IgD-negative memory B cell (primary cell): ENCODE data around the gene TCP11L2. TPM values are rescaled to one million over a fixed set of nuclear protein-coding genes. Genes with fewer than 3 reads are reported as not detected.

ENCODE experiments used
- H3K27ac Mint-ChIP-seq, 3 donors: one replicate each; pipeline ENCODE4 v1.8.0; 2020 to 2022; ENCODE audit warnings: mild to moderate bottlenecking in 3 of 3, mixed read lengths in 3 of 3, moderate library complexity in 1 of 3
- H3K27me3 Mint-ChIP-seq: one replicate; pipeline ENCODE4 v1.8.0; 2021; ENCODE audit warnings: mixed read lengths
- H3K36me3 Mint-ChIP-seq: one replicate; pipeline ENCODE4 v1.8.0; 2020; ENCODE audit warnings: mild to moderate bottlenecking, mixed read lengths
- H3K4me1 Mint-ChIP-seq, 3 donors: one replicate each; pipeline ENCODE4 v1.8.0; 2020 to 2022; ENCODE audit warnings: mixed read lengths in 3 of 3, mild to moderate bottlenecking in 1 of 3
- H3K4me3 Mint-ChIP-seq, 4 donors: one replicate each; pipeline ENCODE4 v1.8.0; 2020 to 2022; ENCODE audit warnings: mild to moderate bottlenecking in 4 of 4, mixed read lengths in 4 of 4, moderate library complexity in 3 of 4
- H3K9me3 Mint-ChIP-seq, 3 donors: one replicate each; pipeline ENCODE4 v1.8.0; 2020 to 2021; ENCODE audit warnings: mixed read lengths in 3 of 3, mild to moderate bottlenecking in 1 of 3
- polyA plus RNA-seq: library from polyadenylated mRNA; unstranded; fragments of 300-500 nt; fragmentation: Illumina TruSeq; gene quantifications from one replicate; pipeline ENCODE4 v1.2.3, GENCODE V29; 2021

Gene TCP11L2
- polyA plus RNA-seq, 1 donor from 2014 or later, result 35.1 TPM

- Mint-ChIP-seq H3K27ac (no peak overlapping the region), H3K27me3 (no peaks in the 10 kb centered on the region), H3K4me1 (peaks cover 3 to 12% (median 5%) of the 10 kb centered on the region in 3 donors), H3K4me3 (no peak overlapping the region), H3K36me3 (peaks cover 12% of the 10 kb centered on the region), H3K9me3 (no peaks in the 10 kb centered on the region)
These were observed 30.0 kb downstream of the TCP11L2 start for GRCh38 chr12:106332536-106332935.

- Mint-ChIP-seq H3K9me3 (no peaks in the 10 kb centered on the region), H3K36me3 (peaks cover 12% of the 10 kb centered on the region), H3K4me1 (peaks cover 3 to 12% (median 5%) of the 10 kb centered on the region in 3 donors), H3K4me3 (no peak overlapping the region), H3K27me3 (no peaks in the 10 kb centered on the region), H3K27ac (no peak overlapping the region)
These were observed 30.5 kb downstream of the TCP11L2 start for GRCh38 chr12:106333010-106333409.

GRCh38 chr12:106333756-106334155, 31.2 kb downstream of the TCP11L2 start:
- Mint-ChIP-seq H3K36me3 (peaks cover 12% of the 10 kb centered on the region), H3K27ac (no peak overlapping the region), H3K4me1 (peaks cover 3 to 12% (median 5%) of the 10 kb centered on the region in 3 donors), H3K9me3 (no peaks in the 10 kb centered on the region), H3K4me3 (no peak overlapping the region), H3K27me3 (no peaks in the 10 kb centered on the region)

GRCh38 chr12:106341086-106341877, 38.7 kb downstream of the TCP11L2 start:
- Mint-ChIP-seq H3K4me3 (no peak overlapping the region), H3K27me3 (no peaks in the 10 kb centered on the region), H3K4me1 (peaks cover 0 to 8% (median 0%) of the 10 kb centered on the region in 3 donors), H3K36me3 (peaks cover 8% of the 10 kb centered on the region), H3K9me3 (no peaks in the 10 kb centered on the region), H3K27ac (peak overlapping the region in 1 of 3 donors; percentile 20)

GRCh38 chr12:106342397-106343213, 40.1 kb downstream of the TCP11L2 start:
- H3K27me3 Mint-ChIP-seq, result no peaks in the 10 kb centered on the region
- peak overlapping the region in 1 of 3 donors; percentile 87 for H3K27ac Mint-ChIP-seq
- no peak overlapping the region for H3K4me3 Mint-ChIP-seq
- peaks cover 7% of the 10 kb centered on the region for H3K36me3 Mint-ChIP-seq
- H3K9me3 Mint-ChIP-seq, result no peaks in the 10 kb centered on the region
- H3K4me1 Mint-ChIP-seq, result peaks cover 0 to 8% (median 0%) of the 10 kb centered on the region in 3 donors

GRCh38 chr12:106343214-106343528, 40.6 kb downstream of the TCP11L2 start:
- no peaks in the 10 kb centered on the region for H3K27me3 Mint-ChIP-seq
- peaks cover 7% of the 10 kb centered on the region for H3K36me3 Mint-ChIP-seq
- H3K9me3 Mint-ChIP-seq, result no peaks in the 10 kb centered on the region
- H3K4me3 Mint-ChIP-seq, result no peak overlapping the region
- peaks cover 0 to 8% (median 0%) of the 10 kb centered on the region in 3 donors for H3K4me1 Mint-ChIP-seq
- H3K27ac Mint-ChIP-seq, result no peak overlapping the region

GRCh38 chr12:106344131-106344530, 41.6 kb downstream of the TCP11L2 start:
- Mint-ChIP-seq H3K27ac (no peak overlapping the region), H3K9me3 (no peaks in the 10 kb centered on the region), H3K27me3 (no peaks in the 10 kb centered on the region), H3K36me3 (peaks cover 10% of the 10 kb centered on the region), H3K4me1 (peaks cover 0 to 8% (median 0%) of the 10 kb centered on the region in 3 donors), H3K4me3 (no peak overlapping the region)

- Mint-ChIP-seq H3K27ac (no peak overlapping the region), H3K27me3 (no peaks in the 10 kb centered on the region), H3K4me1 (peaks cover 0 to 5% (median 2%) of the 10 kb centered on the region in 3 donors), H3K4me3 (peak overlapping the region in 1 of 4 donors; percentile 51), H3K36me3 (peaks cover 12% of the 10 kb centered on the region), H3K9me3 (no peaks in the 10 kb centered on the region)
These were observed 43.2 kb downstream of the TCP11L2 start for GRCh38 chr12:106345746-106346145.

- Mint-ChIP-seq H3K4me3 (no peak overlapping the region), H3K36me3 (peaks cover 13% of the 10 kb centered on the region), H3K27me3 (no peaks in the 10 kb centered on the region), H3K9me3 (no peaks in the 10 kb centered on the region), H3K27ac (peak overlapping the region in 1 of 3 donors; percentile 87), H3K4me1 (peaks cover 0 to 5% (median 2%) of the 10 kb centered on the region in 3 donors)
These were observed 45.9 kb downstream of the TCP11L2 start for GRCh38 chr12:106348411-106348810.

- Mint-ChIP-seq H3K4me3 (no peak overlapping the region), H3K4me1 (peaks cover 7 to 10% (median 8%) of the 10 kb centered on the region in 3 donors), H3K9me3 (no peaks in the 10 kb centered on the region), H3K36me3 (peaks cover 8% of the 10 kb centered on the region), H3K27me3 (no peaks in the 10 kb centered on the region), H3K27ac (peak overlapping the region in 2 of 3 donors; percentile 50 to 63)
These were observed 50.6 kb downstream of the TCP11L2 start for GRCh38 chr12:106353175-106353574.

- Mint-ChIP-seq H3K4me3 (peak within 1 kb of the TSS; percentile 92 to 98 (median 98)), H3K9me3 (no peaks in the 10 kb centered on the region), H3K36me3 (peaks cover 3% of the 10 kb centered on the region), H3K27ac (peak within 1 kb of the TSS; percentile 90 to 99 (median 94)), H3K27me3 (no peaks in the 10 kb centered on the region), H3K4me1 (peaks cover 12 to 16% (median 12%) of the 10 kb centered on the region in 3 donors)
These were observed 55.2 kb downstream of the TCP11L2 start, which contains the start of gene POLR3B for GRCh38 chr12:106357549-106358395. Gene POLR3B (plus strand): TSS chr12:106357748. CDS start chr12:106357880, 132 bp downstream.

- Mint-ChIP-seq H3K9me3 (no peaks in the 10 kb centered on the region), H3K4me3 (peak overlapping the region; percentile 92 to 98 (median 98)), H3K27ac (peak overlapping the region; percentile 90 to 99 (median 94)), H3K36me3 (peaks cover 1% of the 10 kb centered on the region), H3K27me3 (no peaks in the 10 kb centered on the region), H3K4me1 (peaks cover 12 to 16% (median 12%) of the 10 kb centered on the region in 3 donors)
These were observed 56.1 kb downstream of the TCP11L2 start for GRCh38 chr12:106358396-106359241.

GRCh38 chr12:106359646-106360399, 57.3 kb downstream of the TCP11L2 start:
- no peak overlapping the region for H3K4me3 Mint-ChIP-seq
- H3K4me1 Mint-ChIP-seq, result peaks cover 12 to 16% (median 12%) of the 10 kb centered on the region in 3 donors
- H3K27ac Mint-ChIP-seq, result no peak overlapping the region
- H3K9me3 Mint-ChIP-seq, result no peaks in the 10 kb centered on the region
- H3K27me3 Mint-ChIP-seq, result no peaks in the 10 kb centered on the region
- peaks cover 1% of the 10 kb centered on the region for H3K36me3 Mint-ChIP-seq
